ENCODE measurements around the gene OAS2.

Gene OAS2

GRCh38 chr12:112978163-112979040, at the start of gene OAS2:
TSS of gene OAS2 (plus strand) at chr12:112978519. CDS start at chr12:112978609, 90 bp downstream.
- peak within 1 kb of the TSS; percentile 96 for H3K4me3 Mint-ChIP-seq
- peaks cover 48% of the 10 kb centered on the region for H3K4me1 Mint-ChIP-seq (ENCODE audit: low read depth)
- H3K36me3 Mint-ChIP-seq, result peaks cover 15% of the 10 kb centered on the region
- peak within 1 kb of the TSS; percentile 98 for H3K27ac Mint-ChIP-seq
- H3K27me3 Mint-ChIP-seq, result no peaks in the 10 kb centered on the region
- H3K9me3 Mint-ChIP-seq (ENCODE audit: low read depth), result peaks cover 4% of the 10 kb centered on the region

GRCh38 chr12:112928978-112929377, 49.3 kb upstream of the OAS2 start:
- no peak overlapping the region for H3K4me3 Mint-ChIP-seq
- H3K27me3 Mint-ChIP-seq, result no peaks in the 10 kb centered on the region
- no peaks in the 10 kb centered on the region for H3K4me1 Mint-ChIP-seq (ENCODE audit: low read depth)
- H3K36me3 Mint-ChIP-seq, result peaks cover 9% of the 10 kb centered on the region
- H3K27ac Mint-ChIP-seq, result no peak overlapping the region
- peaks cover 7% of the 10 kb centered on the region for H3K9me3 Mint-ChIP-seq (ENCODE audit: low read depth)

GRCh38 chr12:112929715-112930114, 48.6 kb upstream of the OAS2 start:
- Mint-ChIP-seq H3K36me3 (peaks cover 9% of the 10 kb centered on the region), H3K9me3 (ENCODE audit: low read depth) (peaks cover 7% of the 10 kb centered on the region), H3K4me3 (no peak overlapping the region), H3K27me3 (no peaks in the 10 kb centered on the region), H3K4me1 (ENCODE audit: low read depth) (peaks cover 3% of the 10 kb centered on the region), H3K27ac (no peak overlapping the region)

- Mint-ChIP-seq H3K27me3 (no peaks in the 10 kb centered on the region), H3K4me3 (no peak overlapping the region), H3K4me1 (ENCODE audit: low read depth) (peaks cover 3% of the 10 kb centered on the region), H3K36me3 (peaks cover 9% of the 10 kb centered on the region), H3K9me3 (ENCODE audit: low read depth) (peaks cover 7% of the 10 kb centered on the region), H3K27ac (no peak overlapping the region)
Measured at GRCh38 chr12:112930350-112930749, 48.0 kb upstream of the OAS2 start.

GRCh38 chr12:112932485-112933128, 45.7 kb upstream of the OAS2 start:
- peak overlapping the region; percentile 4 for H3K27ac Mint-ChIP-seq
- peaks cover 1% of the 10 kb centered on the region for H3K36me3 Mint-ChIP-seq
- no peaks in the 10 kb centered on the region for H3K27me3 Mint-ChIP-seq
- no peak overlapping the region for H3K4me3 Mint-ChIP-seq
- H3K4me1 Mint-ChIP-seq (ENCODE audit: low read depth), result peaks cover 13% of the 10 kb centered on the region
- peaks cover 4% of the 10 kb centered on the region for H3K9me3 Mint-ChIP-seq (ENCODE audit: low read depth)

- H3K36me3 Mint-ChIP-seq, result no peaks in the 10 kb centered on the region
- H3K4me3 Mint-ChIP-seq, result no peak overlapping the region
- H3K9me3 Mint-ChIP-seq (ENCODE audit: low read depth), result no peaks in the 10 kb centered on the region
- no peaks in the 10 kb centered on the region for H3K27me3 Mint-ChIP-seq
- H3K27ac Mint-ChIP-seq, result no peak overlapping the region
- peaks cover 18% of the 10 kb centered on the region for H3K4me1 Mint-ChIP-seq (ENCODE audit: low read depth)
Measured at GRCh38 chr12:112933129-112933505, 45.2 kb upstream of the OAS2 start.

GRCh38 chr12:112936264-112936663, 42.1 kb upstream of the OAS2 start:
- H3K4me1 Mint-ChIP-seq (ENCODE audit: low read depth), result peaks cover 39% of the 10 kb centered on the region
- H3K4me3 Mint-ChIP-seq, result no peak overlapping the region
- H3K9me3 Mint-ChIP-seq (ENCODE audit: low read depth), result no peaks in the 10 kb centered on the region
- peak overlapping the region; percentile 68 for H3K27ac Mint-ChIP-seq
- no peaks in the 10 kb centered on the region for H3K36me3 Mint-ChIP-seq
- H3K27me3 Mint-ChIP-seq, result no peaks in the 10 kb centered on the region

- Mint-ChIP-seq H3K36me3 (no peaks in the 10 kb centered on the region), H3K27me3 (no peaks in the 10 kb centered on the region), H3K27ac (peak overlapping the region; percentile 36), H3K4me3 (peak overlapping the region; percentile 90), H3K4me1 (ENCODE audit: low read depth) (peaks cover 39% of the 10 kb centered on the region), H3K9me3 (ENCODE audit: low read depth) (no peaks in the 10 kb centered on the region)
Measured at GRCh38 chr12:112936927-112937326, 41.4 kb upstream of the OAS2 start.

- no peaks in the 10 kb centered on the region for H3K9me3 Mint-ChIP-seq (ENCODE audit: low read depth)
- H3K4me1 Mint-ChIP-seq (ENCODE audit: low read depth), result peaks cover 40% of the 10 kb centered on the region
- peak within 1 kb of the TSS; percentile 92 for H3K27ac Mint-ChIP-seq
- no peaks in the 10 kb centered on the region for H3K27me3 Mint-ChIP-seq
- H3K36me3 Mint-ChIP-seq, result no peaks in the 10 kb centered on the region
- H3K4me3 Mint-ChIP-seq, result peak within 1 kb of the TSS; percentile 90
Measured at GRCh38 chr12:112937741-112938719, 40.3 kb upstream of the OAS2 start, which contains the start of gene OAS3. TSS of gene OAS3 (plus strand) at chr12:112938474. CDS start at chr12:112938531, 57 bp downstream.

GRCh38 chr12:112938751-112939150, 39.6 kb upstream of the OAS2 start:
- H3K9me3 Mint-ChIP-seq (ENCODE audit: low read depth), result no peaks in the 10 kb centered on the region
- H3K27ac Mint-ChIP-seq, result peak overlapping the region; percentile 92
- peaks cover 40% of the 10 kb centered on the region for H3K4me1 Mint-ChIP-seq (ENCODE audit: low read depth)
- H3K36me3 Mint-ChIP-seq, result no peaks in the 10 kb centered on the region
- H3K4me3 Mint-ChIP-seq, result peak overlapping the region; percentile 90
- no peaks in the 10 kb centered on the region for H3K27me3 Mint-ChIP-seq

GRCh38 chr12:112939761-112940381, 38.4 kb upstream of the OAS2 start:
- H3K4me3 Mint-ChIP-seq, result peak overlapping the region; percentile 90
- no peaks in the 10 kb centered on the region for H3K27me3 Mint-ChIP-seq
- H3K27ac Mint-ChIP-seq, result peak overlapping the region; percentile 67
- peaks cover 37% of the 10 kb centered on the region for H3K4me1 Mint-ChIP-seq (ENCODE audit: low read depth)
- H3K9me3 Mint-ChIP-seq (ENCODE audit: low read depth), result no peaks in the 10 kb centered on the region
- peaks cover 5% of the 10 kb centered on the region for H3K36me3 Mint-ChIP-seq

- Mint-ChIP-seq H3K27me3 (no peaks in the 10 kb centered on the region), H3K4me3 (no peak overlapping the region), H3K9me3 (ENCODE audit: low read depth) (no peaks in the 10 kb centered on the region), H3K4me1 (ENCODE audit: low read depth) (peaks cover 35% of the 10 kb centered on the region), H3K27ac (no peak overlapping the region), H3K36me3 (peaks cover 9% of the 10 kb centered on the region)
Measured at GRCh38 chr12:112941528-112942335, 36.6 kb upstream of the OAS2 start.

- H3K9me3 Mint-ChIP-seq (ENCODE audit: low read depth), result no peaks in the 10 kb centered on the region
- H3K4me3 Mint-ChIP-seq, result no peak overlapping the region
- no peaks in the 10 kb centered on the region for H3K27me3 Mint-ChIP-seq
- H3K36me3 Mint-ChIP-seq, result peaks cover 17% of the 10 kb centered on the region
- H3K4me1 Mint-ChIP-seq (ENCODE audit: low read depth), result peaks cover 28% of the 10 kb centered on the region
- no peak overlapping the region for H3K27ac Mint-ChIP-seq
Measured at GRCh38 chr12:112942572-112942971, 35.7 kb upstream of the OAS2 start.
